ENCODE results near the gene RAB11FIP3.
"Not testable (repeated sequence)": the region's sequence is repeated elsewhere in the genome, so short reads cannot be mapped to it uniquely, and the experiment has no call there.

RAB11FIP3 gene

GRCh38 chr16:425740-426114, 278 bp downstream of the RAB11FIP3 start:
- no peak for DNase-seq

- DNase-seq: no peak
Observed at GRCh38 chr16:426115-426905, 861 bp downstream of the RAB11FIP3 start.

GRCh38 chr16:426906-427249, 1.4 kb downstream of the RAB11FIP3 start:
- no peak for DNase-seq

- DNase-seq: no peak
Observed at GRCh38 chr16:427250-427649, 1.8 kb downstream of the RAB11FIP3 start.

GRCh38 chr16:430904-431303, 5.5 kb downstream of the RAB11FIP3 start:
- no peak for DNase-seq

GRCh38 chr16:440627-441026, 15.2 kb downstream of the RAB11FIP3 start:
- DNase-seq: no peak

- no peak for DNase-seq
Observed at GRCh38 chr16:441447-441846, 16.0 kb downstream of the RAB11FIP3 start.

GRCh38 chr16:442976-443375, 17.5 kb downstream of the RAB11FIP3 start:
- no peak for DNase-seq

GRCh38 chr16:444027-444426, 18.6 kb downstream of the RAB11FIP3 start:
- no peak for DNase-seq

- DNase-seq: no peak
Observed at GRCh38 chr16:445566-445965, 20.1 kb downstream of the RAB11FIP3 start.

GRCh38 chr16:450385-450784, 24.9 kb downstream of the RAB11FIP3 start:
- DNase-seq: no peak

GRCh38 chr16:450785-451512, 25.5 kb downstream of the RAB11FIP3 start:
- no peak for DNase-seq

GRCh38 chr16:454397-454940, 29.0 kb downstream of the RAB11FIP3 start:
- DNase-seq: no peak

- no peak for DNase-seq
Observed at GRCh38 chr16:455453-455852, 30.0 kb downstream of the RAB11FIP3 start.

- no peak for DNase-seq
Observed at GRCh38 chr16:456891-457483, 31.5 kb downstream of the RAB11FIP3 start.

- no peak for DNase-seq
Observed at GRCh38 chr16:457732-458400, 32.4 kb downstream of the RAB11FIP3 start.

- DNase-seq: no peak
Observed at GRCh38 chr16:459761-460160, 34.3 kb downstream of the RAB11FIP3 start.

- no peak for DNase-seq
Observed at GRCh38 chr16:460787-461186, 35.3 kb downstream of the RAB11FIP3 start.

- no peak for DNase-seq
Observed at GRCh38 chr16:463071-463470, 37.6 kb downstream of the RAB11FIP3 start.

- no peak for DNase-seq
Observed at GRCh38 chr16:466651-467050, 41.2 kb downstream of the RAB11FIP3 start.

GRCh38 chr16:467249-467871, 41.9 kb downstream of the RAB11FIP3 start:
- DNase-seq: not testable (repeated sequence)

GRCh38 chr16:468068-468821, 42.8 kb downstream of the RAB11FIP3 start:
- DNase-seq: no peak

Data from NCI-H446 (cell line).